ENCODE results near the gene RAPGEF4.
A peak's percentile ranks its signal among the peaks of the same experiment; 100 is the strongest.
"Not testable (repeated sequence)": the region's sequence is repeated elsewhere in the genome, so short reads cannot be mapped to it uniquely, and the experiment has no call there.

The RAPGEF4 gene

DNA sequence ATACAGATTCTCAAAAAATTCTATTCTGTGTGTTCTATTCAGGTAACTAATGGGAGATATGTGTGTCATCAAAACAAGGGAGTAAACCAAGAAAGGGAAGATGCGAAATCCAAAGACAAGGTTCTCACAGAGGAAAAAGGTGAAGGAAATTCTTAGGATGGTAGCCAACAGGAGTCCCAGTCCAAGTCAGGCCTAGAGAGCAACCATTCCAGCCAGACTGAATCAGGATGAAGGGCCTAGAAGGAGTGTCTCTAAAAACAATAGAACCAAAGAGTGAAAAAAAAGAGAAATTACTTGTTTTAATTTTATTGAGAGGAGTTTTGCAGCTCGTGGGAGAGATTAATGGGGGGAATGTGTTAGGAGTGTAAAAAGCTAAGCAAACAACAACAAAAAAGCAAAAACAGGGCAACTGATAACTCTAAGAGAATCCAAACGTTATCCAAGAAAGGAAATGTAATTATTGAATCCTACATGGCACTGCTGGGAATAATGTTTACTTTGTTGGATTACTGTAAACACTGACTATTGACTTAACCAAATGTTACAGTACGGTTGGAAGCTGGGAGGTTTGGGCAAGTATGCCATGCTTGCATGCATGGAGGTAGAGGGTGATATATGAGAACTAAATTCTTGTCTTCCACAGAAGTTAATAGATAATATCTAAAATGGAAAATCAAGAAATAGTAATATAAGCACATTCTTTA, 352.3 kb downstream of the RAPGEF4 start:
- TF ChIP-seq, protein P1, sequence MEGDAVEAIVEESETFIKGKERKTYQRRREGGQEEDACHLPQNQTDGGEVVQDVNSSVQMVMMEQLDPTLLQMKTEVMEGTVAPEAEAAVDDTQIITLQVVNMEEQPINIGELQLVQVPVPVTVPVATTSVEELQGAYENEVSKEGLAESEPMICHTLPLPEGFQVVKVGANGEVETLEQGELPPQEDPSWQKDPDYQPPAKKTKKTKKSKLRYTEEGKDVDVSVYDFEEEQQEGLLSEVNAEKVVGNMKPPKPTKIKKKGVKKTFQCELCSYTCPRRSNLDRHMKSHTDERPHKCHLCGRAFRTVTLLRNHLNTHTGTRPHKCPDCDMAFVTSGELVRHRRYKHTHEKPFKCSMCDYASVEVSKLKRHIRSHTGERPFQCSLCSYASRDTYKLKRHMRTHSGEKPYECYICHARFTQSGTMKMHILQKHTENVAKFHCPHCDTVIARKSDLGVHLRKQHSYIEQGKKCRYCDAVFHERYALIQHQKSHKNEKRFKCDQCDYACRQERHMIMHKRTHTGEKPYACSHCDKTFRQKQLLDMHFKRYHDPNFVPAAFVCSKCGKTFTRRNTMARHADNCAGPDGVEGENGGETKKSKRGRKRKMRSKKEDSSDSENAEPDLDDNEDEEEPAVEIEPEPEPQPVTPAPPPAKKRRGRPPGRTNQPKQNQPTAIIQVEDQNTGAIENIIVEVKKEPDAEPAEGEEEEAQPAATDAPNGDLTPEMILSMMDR (IDR thresholded peaks at IDR 0.05; ENCODE audit: low read depth, low read length, missing control alignments), result no peak
- no peak overlapping the region for H3K4me3 ChIP-seq (replicated peaks; ENCODE audit: low read depth, low read length)
- DNase-seq (ENCODE audit: extremely low read depth, low read depth), result no peak

DNA sequence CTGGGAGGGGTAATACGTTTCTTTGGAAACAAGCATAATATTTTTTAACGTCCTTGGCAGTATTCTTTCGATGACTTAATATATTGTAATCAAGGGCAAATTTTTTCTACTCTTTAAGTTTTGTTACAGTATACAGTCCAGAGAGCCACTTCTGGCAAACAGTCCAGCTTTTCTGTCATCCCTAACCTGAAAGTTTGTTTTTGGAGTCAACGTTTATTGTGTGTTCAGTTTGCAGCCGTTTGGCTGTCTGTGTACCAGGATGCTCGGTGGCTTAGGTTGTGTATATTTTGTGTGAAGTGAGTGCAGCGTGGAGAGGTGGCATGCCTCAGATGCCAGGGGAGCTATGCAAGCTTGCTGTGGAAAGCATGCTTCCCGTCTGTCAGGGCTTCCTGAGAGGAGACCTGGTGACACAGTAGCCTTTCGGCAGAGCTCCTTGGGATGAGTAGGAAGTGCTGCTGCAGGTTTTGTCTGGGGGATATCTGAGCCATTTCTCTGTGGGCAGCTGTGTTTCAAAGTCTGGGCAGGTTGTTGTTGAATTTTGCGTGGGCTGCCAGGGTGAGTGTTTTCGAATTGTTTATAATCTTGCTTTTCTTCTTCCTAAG, 354.7 kb downstream of the RAPGEF4 start:
- TF ChIP-seq, protein P1 (IDR thresholded peaks at IDR 0.05; ENCODE audit: low read depth, low read length, missing control alignments), result no peak
- DNase-seq (ENCODE audit: extremely low read depth, low read depth), result no peak
- no peak overlapping the region for H3K4me3 ChIP-seq (replicated peaks; ENCODE audit: low read depth, low read length)

DNA sequence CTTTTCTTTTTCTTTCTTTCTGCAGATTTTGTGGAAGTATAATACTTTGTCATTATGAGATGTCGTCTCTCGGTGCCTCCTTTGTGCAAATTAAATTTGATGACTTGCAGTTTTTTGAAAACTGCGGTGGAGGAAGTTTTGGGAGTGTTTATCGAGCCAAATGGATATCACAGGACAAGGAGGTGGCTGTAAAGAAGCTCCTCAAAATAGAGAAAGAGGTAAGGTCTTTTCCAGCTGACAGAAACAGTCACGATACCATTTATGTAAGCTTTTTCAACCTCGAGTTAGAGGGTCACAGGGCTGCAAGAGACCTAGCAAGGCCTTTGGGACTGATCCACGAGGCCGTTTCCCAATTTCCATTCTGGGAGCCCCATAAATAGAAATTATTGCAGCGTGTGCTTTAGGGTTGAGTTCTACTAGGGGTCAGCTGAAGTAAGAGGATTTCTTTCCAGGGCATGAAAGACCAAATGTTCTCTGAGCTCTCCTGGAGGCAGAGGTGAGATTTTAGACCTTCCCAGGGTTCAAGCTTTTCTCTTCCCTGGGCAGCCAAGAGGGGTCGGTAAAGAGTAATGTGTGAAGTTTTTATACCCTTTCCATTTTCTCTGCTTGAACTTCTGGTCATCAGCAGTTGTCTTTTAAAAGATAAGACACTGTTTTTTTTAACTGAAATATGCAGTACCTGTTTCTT, 355.5 kb downstream of the RAPGEF4 start:
- DNase-seq (ENCODE audit: extremely low read depth, low read depth), result no peak
- H3K4me3 ChIP-seq (replicated peaks; ENCODE audit: low read depth, low read length), result no peak overlapping the region
- TF ChIP-seq, protein P1 (IDR thresholded peaks at IDR 0.05; ENCODE audit: low read depth, low read length, missing control alignments), result peak; percentile 34

DNA sequence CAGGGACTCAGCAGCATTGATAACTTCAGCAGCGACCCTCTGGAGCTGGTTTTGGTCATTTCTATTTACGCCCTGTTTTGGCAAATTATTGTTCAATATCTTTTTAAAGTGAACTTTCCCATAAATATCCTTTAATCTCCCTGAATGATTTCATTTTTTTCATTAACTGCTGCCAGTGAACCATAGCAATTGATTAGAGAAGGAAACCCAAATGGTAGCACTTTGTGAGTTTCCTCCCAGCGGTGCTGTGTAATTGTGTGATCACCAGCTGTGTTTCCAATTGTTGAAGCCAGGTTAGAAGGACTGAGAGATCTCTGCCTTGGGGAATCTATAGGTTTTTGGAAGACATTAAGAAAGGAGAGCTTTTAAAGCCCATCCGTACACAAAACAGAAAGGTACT, 356.3 kb downstream of the RAPGEF4 start:
- TF ChIP-seq, protein P1 (IDR thresholded peaks at IDR 0.05; ENCODE audit: low read depth, low read length, missing control alignments), result no peak
- no peak overlapping the region for H3K4me3 ChIP-seq (replicated peaks; ENCODE audit: low read depth, low read length)
- no peak for DNase-seq (ENCODE audit: extremely low read depth, low read depth)

DNA sequence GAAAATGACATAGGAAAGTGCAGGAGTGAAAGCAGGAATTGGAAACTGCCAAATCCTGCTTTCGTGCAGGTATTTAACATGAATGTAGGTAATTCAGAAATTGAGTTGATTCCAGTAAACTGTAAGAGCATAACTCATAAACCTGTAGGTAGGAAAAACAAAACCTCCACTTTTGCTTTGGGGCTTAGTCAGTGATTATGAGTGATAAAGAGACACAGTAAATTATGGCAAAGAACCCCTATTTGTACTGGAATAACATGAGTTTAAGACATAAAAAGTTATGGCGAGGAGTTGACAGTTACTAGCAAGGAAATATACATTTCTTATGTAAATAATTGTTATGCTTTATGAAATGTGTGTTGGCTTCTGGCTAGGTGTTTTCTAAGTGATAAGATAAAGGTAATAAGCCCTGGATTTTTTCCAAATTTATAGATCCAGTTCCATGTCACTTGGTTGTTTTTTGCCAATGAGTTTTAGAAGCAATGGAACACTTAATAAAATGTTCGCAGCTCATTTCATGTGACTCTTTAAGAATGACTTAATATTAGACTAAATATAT, 357.3 kb downstream of the RAPGEF4 start:
- no peak for DNase-seq (ENCODE audit: extremely low read depth, low read depth)
- H3K4me3 ChIP-seq (replicated peaks; ENCODE audit: low read depth, low read length), result no peak overlapping the region
- TF ChIP-seq, protein P1 (IDR thresholded peaks at IDR 0.05; ENCODE audit: low read depth, low read length, missing control alignments), result no peak

DNA sequence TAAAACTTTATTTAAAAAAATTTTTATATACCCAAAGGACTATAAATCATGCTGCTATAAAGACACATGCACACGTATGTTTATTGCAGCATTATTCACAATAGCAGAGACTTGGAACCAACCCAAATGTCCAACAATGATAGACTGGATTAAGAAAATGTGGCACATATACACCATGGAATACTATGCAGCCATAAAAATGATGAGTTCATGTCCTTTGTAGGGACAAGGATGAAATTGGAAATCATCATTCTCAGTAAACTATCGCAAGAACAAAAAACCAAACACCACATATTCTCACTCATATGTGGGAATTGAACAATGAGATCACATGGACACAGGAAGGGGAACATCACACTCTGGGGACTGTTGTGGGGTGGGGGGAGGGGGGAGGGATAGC, 358.0 kb downstream of the RAPGEF4 start:
- not testable (repeated sequence) for DNase-seq (ENCODE audit: extremely low read depth, low read depth); H3K4me3 ChIP-seq (replicated peaks; ENCODE audit: low read depth, low read length)

DNA sequence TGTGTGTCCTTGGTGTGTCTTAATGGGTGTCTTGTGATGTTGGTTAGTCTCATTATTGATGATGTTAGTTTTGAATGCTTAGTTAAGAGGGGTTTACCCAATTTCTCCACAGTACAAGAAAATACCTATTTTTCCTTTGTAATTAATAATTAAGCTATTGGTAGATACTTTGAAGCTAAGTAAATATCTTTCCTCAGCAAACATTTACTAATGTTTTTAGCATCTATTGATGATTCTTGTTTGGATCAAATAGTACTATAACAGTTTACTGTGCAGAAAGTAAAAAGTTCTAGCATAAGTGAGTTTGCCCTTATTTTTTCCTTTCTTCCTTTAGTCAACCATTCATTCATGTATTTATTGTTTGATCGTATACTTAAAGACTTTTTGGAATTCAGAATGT, 359.1 kb downstream of the RAPGEF4 start:
- no peak for DNase-seq (ENCODE audit: extremely low read depth, low read depth)
- TF ChIP-seq, protein P1 (IDR thresholded peaks at IDR 0.05; ENCODE audit: low read depth, low read length, missing control alignments), result no peak
- no peak overlapping the region for H3K4me3 ChIP-seq (replicated peaks; ENCODE audit: low read depth, low read length)

Measured in HFF-Myc (cell line).